ENCODE results near the gene C1orf226.
"Not testable (repeated sequence)": the region's sequence is repeated elsewhere in the genome, so short reads cannot be mapped to it uniquely, and the experiment has no call there.

Gene C1orf226

GRCh38 chr1:162416909-162417308 lies 35.4 kb downstream of the C1orf226 start:
- DNase-seq, result no peak

- DNase-seq, result no peak
These were observed 36.1 kb downstream of the C1orf226 start for GRCh38 chr1:162417650-162418049.

- DNase-seq, result not testable (repeated sequence)
These were observed 37.1 kb downstream of the C1orf226 start for GRCh38 chr1:162418584-162418983.

GRCh38 chr1:162419450-162419931 lies 38.0 kb downstream of the C1orf226 start:
- not testable (repeated sequence) for DNase-seq

GRCh38 chr1:162420120-162420519 lies 38.6 kb downstream of the C1orf226 start:
- DNase-seq, result no peak

GRCh38 chr1:162421258-162422164 lies 40.0 kb downstream of the C1orf226 start:
- DNase-seq, result no peak

- DNase-seq, result no peak
These were observed 41.3 kb downstream of the C1orf226 start for GRCh38 chr1:162422662-162423375.

GRCh38 chr1:162430583-162430982 lies 49.1 kb downstream of the C1orf226 start:
- DNase-seq, result no peak

- not testable (repeated sequence) for DNase-seq
These were observed 51.6 kb downstream of the C1orf226 start for GRCh38 chr1:162432977-162433713.
